Loucy (cell line): ENCODE results near the gene PLCZ1.

Experiments
- H2AFZ ChIP-seq: fragments of 200-600 bp; sonication (generic); 2 replicates; pipeline ENCODE4 v1.6.0; 2016; ENCODE audit warnings: antibody characterized with exemption, mild to moderate bottlenecking, low read length, moderate library complexity
- H3F3A ChIP-seq: fragments of 200-600 bp; 2 replicates; pipeline ENCODE4 v1.6.0; 2016; ENCODE audit warnings: antibody characterized with exemption, low read depth, mild to moderate bottlenecking
- H3K27me3 ChIP-seq: fragments of 200-600 bp; sonication (generic); 2 replicates; pipeline ENCODE4 v1.6.1; 2014; ENCODE audit warnings: low read length, mild to moderate bottlenecking; ENCODE audit not compliant: insufficient read depth, poor library complexity, severe bottlenecking
- H3K36me3 ChIP-seq: fragments of 200-600 bp; sonication (generic); 2 replicates; pipeline ENCODE4 v1.6.1; 2016; ENCODE audit warnings: low read length; ENCODE audit not compliant: insufficient read depth
- H3K4me1 ChIP-seq: fragments of 200-600 bp; sonication (generic); 2 replicates; pipeline ENCODE4 v1.5.1; 2014; ENCODE audit warnings: low read length, mild to moderate bottlenecking; ENCODE audit not compliant: insufficient read depth, poor library complexity, severe bottlenecking
- H3K4me2 ChIP-seq: fragments of 200-600 bp; sonication (generic); 2 replicates; pipeline ENCODE4 v1.6.0; 2014; ENCODE audit warnings: antibody characterized with exemption, low read length, low read depth, mild to moderate bottlenecking; ENCODE audit not compliant: poor library complexity, severe bottlenecking
- H3K4me3 ChIP-seq: fragments of 200-600 bp; sonication (generic); 2 replicates; pipeline ENCODE4 v1.5.1; 2014; ENCODE audit warnings: low read length, mild to moderate bottlenecking, mixed read lengths; ENCODE audit not compliant: poor library complexity, severe bottlenecking
- H3K79me2 ChIP-seq: fragments of 200-600 bp; sonication (generic); 2 replicates; pipeline ENCODE4 v1.6.1; 2014; ENCODE audit warnings: low read length; ENCODE audit not compliant: insufficient read depth
- H3K9ac ChIP-seq: fragments of 200-600 bp; sonication (generic); 2 replicates; pipeline ENCODE4 v1.6.0; 2014; ENCODE audit warnings: mild to moderate bottlenecking, low read depth, low read length, moderate library complexity; ENCODE audit not compliant: poor library complexity, severe bottlenecking
- H3K9me2 ChIP-seq: fragments of 200-600 bp; sonication (generic); replicated peaks from 2 replicates; pipeline ENCODE4 v1.6.1; 2016; ENCODE audit warnings: low read depth, low read length, mixed read lengths
- H3K9me3 ChIP-seq: fragments of 200-600 bp; sonication (generic); 2 replicates; pipeline ENCODE4 v1.6.1; 2014; ENCODE audit warnings: mild to moderate bottlenecking, antibody characterized with exemption, low read length, low read depth; ENCODE audit not compliant: insufficient read depth
- H4K20me1 ChIP-seq: fragments of 200-600 bp; sonication (generic); 2 replicates; pipeline ENCODE4 v1.6.0; 2014; ENCODE audit warnings: antibody characterized with exemption, low read length, mild to moderate bottlenecking; ENCODE audit not compliant: insufficient read depth, poor library complexity, severe bottlenecking
- EZH2phosphoT487 ChIP-seq: fragments of 200-600 bp; IDR thresholded peaks from 2 replicates; pipeline ENCODE4 v1.6.1; 2018; ENCODE audit warnings: antibody characterized with exemption, mild to moderate bottlenecking, moderate library complexity, borderline replicate concordance
- TF ChIP-seq, protein P1 (sequence below): fragments of 200-600 bp; sonication (generic); conservative IDR thresholded peaks from 2 replicates; pipeline ENCODE4 v1.5.1; 2014; ENCODE audit warnings: mild to moderate bottlenecking, antibody characterized with exemption, low read length

PLCZ1 gene

DNA sequence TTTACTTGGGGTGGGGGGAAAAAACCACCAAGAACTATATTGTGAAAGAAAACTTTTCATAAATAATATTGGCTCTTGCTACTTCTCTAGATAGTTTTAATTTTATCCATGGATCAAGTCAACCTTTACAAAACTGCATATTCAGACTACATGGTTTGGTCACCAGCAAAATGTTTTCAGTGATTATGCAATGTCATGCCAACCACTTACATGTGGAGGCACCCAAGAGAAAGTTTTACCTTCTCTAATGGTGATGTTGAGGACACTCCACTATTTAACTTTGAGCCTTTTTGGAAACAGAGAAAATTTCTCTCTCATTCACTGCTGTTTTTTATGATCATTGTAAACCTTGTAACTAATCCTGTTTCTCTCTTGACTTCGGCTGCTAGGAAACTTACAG is 21.6 kb downstream of the PLCZ1 start:
- no peak overlapping the region for H3K4me3 ChIP-seq
- H2AFZ ChIP-seq: no peak overlapping the region
- no peaks in the 10 kb centered on the region for H4K20me1 ChIP-seq
- no peaks in the 10 kb centered on the region for H3K36me3 ChIP-seq
- no peaks in the 10 kb centered on the region for H3K9me3 ChIP-seq
- H3K27me3 ChIP-seq: no peaks in the 10 kb centered on the region
- H3K9ac ChIP-seq: no peak overlapping the region
- H3F3A ChIP-seq: no peaks in the 10 kb centered on the region
- H3K4me2 ChIP-seq: no peak overlapping the region
- no peaks in the 10 kb centered on the region for H3K9me2 ChIP-seq
- H3K4me1 ChIP-seq: no peaks in the 10 kb centered on the region
- no peak for TF ChIP-seq EZH2phosphoT487
- TF ChIP-seq, protein P1, sequence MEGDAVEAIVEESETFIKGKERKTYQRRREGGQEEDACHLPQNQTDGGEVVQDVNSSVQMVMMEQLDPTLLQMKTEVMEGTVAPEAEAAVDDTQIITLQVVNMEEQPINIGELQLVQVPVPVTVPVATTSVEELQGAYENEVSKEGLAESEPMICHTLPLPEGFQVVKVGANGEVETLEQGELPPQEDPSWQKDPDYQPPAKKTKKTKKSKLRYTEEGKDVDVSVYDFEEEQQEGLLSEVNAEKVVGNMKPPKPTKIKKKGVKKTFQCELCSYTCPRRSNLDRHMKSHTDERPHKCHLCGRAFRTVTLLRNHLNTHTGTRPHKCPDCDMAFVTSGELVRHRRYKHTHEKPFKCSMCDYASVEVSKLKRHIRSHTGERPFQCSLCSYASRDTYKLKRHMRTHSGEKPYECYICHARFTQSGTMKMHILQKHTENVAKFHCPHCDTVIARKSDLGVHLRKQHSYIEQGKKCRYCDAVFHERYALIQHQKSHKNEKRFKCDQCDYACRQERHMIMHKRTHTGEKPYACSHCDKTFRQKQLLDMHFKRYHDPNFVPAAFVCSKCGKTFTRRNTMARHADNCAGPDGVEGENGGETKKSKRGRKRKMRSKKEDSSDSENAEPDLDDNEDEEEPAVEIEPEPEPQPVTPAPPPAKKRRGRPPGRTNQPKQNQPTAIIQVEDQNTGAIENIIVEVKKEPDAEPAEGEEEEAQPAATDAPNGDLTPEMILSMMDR: no peak
- no peaks in the 10 kb centered on the region for H3K79me2 ChIP-seq

DNA sequence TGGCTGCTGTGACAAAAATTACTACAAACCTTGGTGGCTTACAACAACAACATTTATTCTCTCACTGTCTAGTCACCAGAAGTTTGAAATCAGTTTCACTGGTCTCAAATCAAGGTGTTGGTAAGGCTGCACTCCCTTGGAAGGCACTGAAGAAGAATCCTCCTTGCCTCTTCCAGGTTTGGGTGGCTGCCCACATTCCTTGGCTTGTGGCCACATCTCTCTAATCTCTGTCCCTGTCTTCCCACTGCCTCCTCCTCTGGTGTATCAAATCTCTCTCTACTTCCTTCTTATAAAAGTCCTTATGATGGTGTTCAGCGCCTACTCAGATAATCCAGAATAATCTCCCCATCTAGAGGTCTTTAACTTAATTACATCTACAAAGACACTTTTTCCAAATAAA is 31.0 kb downstream of the PLCZ1 start:
- no peak overlapping the region for H3K4me3 ChIP-seq
- no peaks in the 10 kb centered on the region for H3K79me2 ChIP-seq
- no peak overlapping the region for H3K4me2 ChIP-seq
- no peak overlapping the region for H3K9ac ChIP-seq
- no peaks in the 10 kb centered on the region; the same call in 1 of the 2 replicates for H3K9me2 ChIP-seq
- H3K9me3 ChIP-seq: no peaks in the 10 kb centered on the region
- no peaks in the 10 kb centered on the region for H3K4me1 ChIP-seq
- H4K20me1 ChIP-seq: no peaks in the 10 kb centered on the region
- TF ChIP-seq, protein P1: no peak
- TF ChIP-seq EZH2phosphoT487: no peak
- H3F3A ChIP-seq: no peaks in the 10 kb centered on the region
- H3K36me3 ChIP-seq: no peaks in the 10 kb centered on the region
- H2AFZ ChIP-seq: no peak overlapping the region
- H3K27me3 ChIP-seq: no peaks in the 10 kb centered on the region

DNA sequence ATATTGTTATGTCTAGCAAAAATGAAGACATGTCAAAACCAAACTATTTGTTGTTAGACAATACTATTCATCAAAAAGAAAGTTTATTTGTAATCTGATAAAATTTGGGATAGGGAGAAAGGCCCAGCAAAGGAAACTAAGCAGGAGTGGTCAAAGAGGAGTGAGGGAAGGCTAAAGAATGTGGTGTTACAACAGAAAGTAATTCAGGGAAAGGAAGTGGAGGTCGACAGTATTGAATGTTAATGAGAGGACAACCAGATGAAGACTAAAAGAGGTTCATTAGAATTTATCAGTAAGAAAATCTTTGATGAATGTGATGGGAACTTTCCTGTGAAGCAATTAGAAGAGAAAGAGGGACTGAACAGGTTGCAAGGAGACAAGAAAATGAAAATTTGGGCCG is 33.9 kb downstream of the PLCZ1 start:
- H3K9me3 ChIP-seq: no peaks in the 10 kb centered on the region
- no peaks in the 10 kb centered on the region; the same call in 1 of the 2 replicates for H3K9me2 ChIP-seq
- TF ChIP-seq EZH2phosphoT487: no peak
- TF ChIP-seq, protein P1: no peak
- H2AFZ ChIP-seq: no peak overlapping the region
- no peaks in the 10 kb centered on the region for H4K20me1 ChIP-seq
- no peaks in the 10 kb centered on the region for H3K27me3 ChIP-seq
- H3K4me3 ChIP-seq: no peak overlapping the region
- no peaks in the 10 kb centered on the region for H3K4me1 ChIP-seq
- no peak overlapping the region for H3K9ac ChIP-seq
- H3K4me2 ChIP-seq: no peak overlapping the region
- H3F3A ChIP-seq: no peaks in the 10 kb centered on the region
- H3K79me2 ChIP-seq: no peaks in the 10 kb centered on the region
- no peaks in the 10 kb centered on the region for H3K36me3 ChIP-seq
